Astrocyte of the spinal cord (primary cell): ENCODE measurements around the gene IQCE.
"Not testable (repeated sequence)": the region's sequence is repeated elsewhere in the genome, so short reads cannot be mapped to it uniquely, and the experiment has no call there.

Experiments
- DNase-seq: peaks from one replicate; pipeline ENCODE4 v3.0.0; 2011; ENCODE audit warnings: low read depth, low spot score
- H3K4me3 ChIP-seq: 2 replicates; pipeline ENCODE4 v1.5.1; 2011; ENCODE audit warnings: low read depth, mild to moderate bottlenecking, low read length, moderate library complexity
- CTCF ChIP-seq: IDR thresholded peaks from 2 replicates; pipeline ENCODE4 v1.5.1; 2012; ENCODE audit warnings: low read depth, mild to moderate bottlenecking, low read length, inconsistent platforms
- in situ Hi-C: cut with HindIII; loops from 2 replicates; pipeline ENCODE4 v1.10.0; 2017; ENCODE audit warnings: low sequenced_read_pairs

IQCE gene

GRCh38 chr7:2530071-2530987, 28.4 kb upstream of the IQCE start:
- no peak overlapping the region for H3K4me3 ChIP-seq
- no peak for DNase-seq
- in situ Hi-C loops, result no loop called here
- TF ChIP-seq CTCF, result no peak

- H3K4me3 ChIP-seq, DNase-seq, in situ Hi-C loops: not testable (repeated sequence)
These were observed 27.6 kb upstream of the IQCE start for GRCh38 chr7:2530994-2531795.

- in situ Hi-C loops, H3K4me3 ChIP-seq, DNase-seq: not testable (repeated sequence)
These were observed 27.0 kb upstream of the IQCE start for GRCh38 chr7:2531796-2532110.

GRCh38 chr7:2532199-2532772, 26.5 kb upstream of the IQCE start:
- in situ Hi-C loops, H3K4me3 ChIP-seq, DNase-seq: not testable (repeated sequence)

GRCh38 chr7:2532816-2533215, 26.0 kb upstream of the IQCE start:
- H3K4me3 ChIP-seq, DNase-seq, in situ Hi-C loops: not testable (repeated sequence)

GRCh38 chr7:2533566-2533965, 25.2 kb upstream of the IQCE start:
- H3K4me3 ChIP-seq, DNase-seq, in situ Hi-C loops: not testable (repeated sequence)

- in situ Hi-C loops, DNase-seq, H3K4me3 ChIP-seq: not testable (repeated sequence)
These were observed 24.6 kb upstream of the IQCE start for GRCh38 chr7:2534214-2534613.

GRCh38 chr7:2535872-2536627, 22.7 kb upstream of the IQCE start:
- DNase-seq, in situ Hi-C loops, H3K4me3 ChIP-seq: not testable (repeated sequence)

GRCh38 chr7:2537981-2538851, 20.6 kb upstream of the IQCE start:
- in situ Hi-C loops, result no loop called here
- no peak for TF ChIP-seq CTCF
- H3K4me3 ChIP-seq, result no peak overlapping the region
- no peak for DNase-seq
